Fibroblast of villous mesenchyme (primary cell): ENCODE data around the gene OAS3. TPM values are rescaled to one million over a fixed set of nuclear protein-coding genes. Genes with fewer than 3 reads are reported as not detected.

ENCODE experiments used
- DNase-seq: peaks from one replicate; pipeline ENCODE4 v3.0.0-alpha.2; 2010; ENCODE audit warnings: low read depth
- H3K4me3 ChIP-seq: 2 replicates; pipeline ENCODE4 v1.5.1; 2011; ENCODE audit warnings: low read depth, mild to moderate bottlenecking, low read length
- total RNA-seq: library from RNA; depleted of rRNA; stranded (reverse); fragments of >200 nt; gene quantifications from 2 replicates; pipeline ENCODE4 v1.2.3, GENCODE V29; 2012
- TF ChIP-seq, protein P1 (sequence below): IDR thresholded peaks from 2 replicates; pipeline ENCODE4 v1.5.1; 2012; ENCODE audit warnings: low read depth, mild to moderate bottlenecking, low read length; ENCODE audit not compliant: insufficient read depth

The OAS3 gene
- total RNA-seq, 1 donor, result 12.5 TPM

DNA sequence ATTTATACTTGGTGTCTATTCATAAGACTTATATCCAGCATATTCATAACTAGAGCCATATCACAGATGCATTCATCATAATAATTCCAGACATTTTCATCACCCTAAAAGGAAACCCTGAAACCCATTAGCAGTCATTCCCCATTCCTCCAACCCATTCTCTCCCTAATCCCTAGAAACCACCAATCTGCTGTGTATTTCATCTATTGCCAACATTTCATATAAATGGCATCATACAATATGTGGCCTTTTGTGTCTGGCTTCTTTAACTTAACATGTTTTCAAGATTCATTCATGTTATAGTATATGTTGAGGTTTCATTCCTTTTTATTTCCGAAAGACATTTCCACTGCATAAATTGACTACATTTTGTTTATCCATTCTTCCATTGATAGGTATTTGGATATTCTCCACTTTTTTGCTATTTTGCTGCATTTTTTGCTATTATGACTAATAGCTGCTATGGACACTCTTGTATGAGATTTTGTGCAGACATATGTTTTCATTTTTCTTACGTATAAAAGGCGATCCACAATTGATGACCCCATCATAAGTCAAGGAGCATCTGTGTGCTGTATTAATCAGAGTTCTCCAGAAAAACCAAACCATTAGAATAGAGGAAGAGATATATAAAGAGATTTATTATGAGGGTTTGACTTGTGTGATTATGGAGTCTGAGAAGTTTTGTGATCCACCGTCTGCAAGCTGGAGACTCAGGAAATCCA is 34.9 kb downstream of the OAS3 start:
- H3K4me3 ChIP-seq, result no peak overlapping the region
- TF ChIP-seq, protein P1, sequence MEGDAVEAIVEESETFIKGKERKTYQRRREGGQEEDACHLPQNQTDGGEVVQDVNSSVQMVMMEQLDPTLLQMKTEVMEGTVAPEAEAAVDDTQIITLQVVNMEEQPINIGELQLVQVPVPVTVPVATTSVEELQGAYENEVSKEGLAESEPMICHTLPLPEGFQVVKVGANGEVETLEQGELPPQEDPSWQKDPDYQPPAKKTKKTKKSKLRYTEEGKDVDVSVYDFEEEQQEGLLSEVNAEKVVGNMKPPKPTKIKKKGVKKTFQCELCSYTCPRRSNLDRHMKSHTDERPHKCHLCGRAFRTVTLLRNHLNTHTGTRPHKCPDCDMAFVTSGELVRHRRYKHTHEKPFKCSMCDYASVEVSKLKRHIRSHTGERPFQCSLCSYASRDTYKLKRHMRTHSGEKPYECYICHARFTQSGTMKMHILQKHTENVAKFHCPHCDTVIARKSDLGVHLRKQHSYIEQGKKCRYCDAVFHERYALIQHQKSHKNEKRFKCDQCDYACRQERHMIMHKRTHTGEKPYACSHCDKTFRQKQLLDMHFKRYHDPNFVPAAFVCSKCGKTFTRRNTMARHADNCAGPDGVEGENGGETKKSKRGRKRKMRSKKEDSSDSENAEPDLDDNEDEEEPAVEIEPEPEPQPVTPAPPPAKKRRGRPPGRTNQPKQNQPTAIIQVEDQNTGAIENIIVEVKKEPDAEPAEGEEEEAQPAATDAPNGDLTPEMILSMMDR, result no peak
- DNase-seq, result no peak

DNA sequence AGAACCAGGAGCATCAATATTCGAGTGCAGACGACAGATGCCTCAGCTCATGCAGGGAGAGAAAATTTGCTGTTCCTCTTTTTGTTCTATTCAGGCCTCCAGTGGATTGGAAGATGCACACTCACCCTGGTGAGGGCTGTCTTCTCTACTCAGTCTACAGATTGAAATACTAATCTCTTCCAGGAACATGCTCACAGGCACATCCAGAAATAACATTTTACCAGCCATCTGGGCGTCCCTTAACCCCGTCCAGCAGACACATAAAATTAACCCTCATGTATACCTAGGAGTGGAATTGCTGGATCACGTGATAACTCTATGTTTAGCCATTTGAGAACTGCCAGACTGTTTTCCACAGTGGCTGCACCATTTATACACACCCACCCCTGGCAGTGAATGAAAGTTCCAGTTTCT is 35.6 kb downstream of the OAS3 start:
- no peak for DNase-seq
- H3K4me3 ChIP-seq, result no peak overlapping the region
- TF ChIP-seq, protein P1, result no peak

DNA sequence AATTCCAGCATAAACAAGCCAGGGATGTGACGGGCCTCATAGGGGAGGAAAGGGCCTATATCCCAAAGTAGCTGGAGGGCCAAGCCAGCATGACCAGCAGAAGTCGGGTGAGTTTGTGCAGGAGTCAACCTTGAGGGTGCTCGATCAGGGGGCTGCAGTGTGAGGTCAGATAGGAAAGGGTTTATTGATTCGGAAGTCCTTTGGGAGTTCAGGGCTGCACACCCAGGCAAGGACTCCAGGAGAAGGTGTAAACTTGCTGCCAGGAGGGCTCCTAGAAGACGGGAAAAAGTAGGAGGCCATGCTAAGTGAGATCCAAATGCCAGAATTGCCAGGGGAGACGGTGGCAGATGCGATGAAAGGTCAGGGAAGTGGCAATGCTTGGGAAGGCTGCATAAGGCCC is 36.6 kb downstream of the OAS3 start:
- H3K4me3 ChIP-seq, result no peak overlapping the region
- no peak for DNase-seq
- TF ChIP-seq, protein P1, result no peak

DNA sequence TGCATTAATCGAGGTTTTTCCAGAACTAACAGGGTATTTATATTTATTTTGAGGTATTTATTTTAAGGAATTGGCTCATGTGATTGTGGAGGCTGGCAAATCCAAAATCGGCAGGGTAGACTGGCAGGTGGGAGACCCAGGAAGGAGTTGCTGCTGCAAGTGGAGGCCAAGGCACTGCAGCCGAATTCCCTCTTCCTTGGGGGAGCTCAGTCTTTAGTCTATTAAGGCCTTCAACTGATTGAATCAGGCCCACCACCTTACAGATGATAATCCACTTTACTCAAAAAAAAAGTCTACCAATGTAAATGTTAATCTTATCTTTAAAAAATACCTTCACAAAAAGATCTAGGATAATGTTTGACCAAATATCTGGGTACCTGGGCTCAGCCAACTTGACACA is 38.9 kb downstream of the OAS3 start:
- no peak for DNase-seq
- no peak overlapping the region for H3K4me3 ChIP-seq
- TF ChIP-seq, protein P1, result no peak

DNA sequence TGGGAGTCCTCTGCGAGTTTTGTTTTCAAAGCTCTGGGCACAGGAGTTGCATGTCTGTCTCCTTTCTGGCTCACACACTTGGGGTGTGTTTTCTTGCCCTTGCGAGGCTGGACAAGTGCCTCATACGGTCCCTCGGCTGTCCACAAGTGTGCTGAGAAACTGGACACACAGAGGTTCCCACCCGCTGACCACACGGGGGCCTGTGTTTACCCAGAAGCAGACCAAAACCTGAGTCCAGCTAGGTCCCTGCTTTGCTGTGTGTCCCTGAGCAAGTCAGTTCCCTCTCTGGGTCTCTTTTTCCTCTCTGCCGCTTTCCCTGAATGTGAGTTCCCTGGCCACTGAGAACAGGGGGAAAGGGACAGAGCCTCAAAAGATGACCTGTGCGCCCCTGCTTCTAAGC is 39.4 kb downstream of the OAS3 start:
- peak overlapping the region; percentile 56 for H3K4me3 ChIP-seq
- no peak for DNase-seq
- TF ChIP-seq, protein P1, result peak; percentile 7

DNA sequence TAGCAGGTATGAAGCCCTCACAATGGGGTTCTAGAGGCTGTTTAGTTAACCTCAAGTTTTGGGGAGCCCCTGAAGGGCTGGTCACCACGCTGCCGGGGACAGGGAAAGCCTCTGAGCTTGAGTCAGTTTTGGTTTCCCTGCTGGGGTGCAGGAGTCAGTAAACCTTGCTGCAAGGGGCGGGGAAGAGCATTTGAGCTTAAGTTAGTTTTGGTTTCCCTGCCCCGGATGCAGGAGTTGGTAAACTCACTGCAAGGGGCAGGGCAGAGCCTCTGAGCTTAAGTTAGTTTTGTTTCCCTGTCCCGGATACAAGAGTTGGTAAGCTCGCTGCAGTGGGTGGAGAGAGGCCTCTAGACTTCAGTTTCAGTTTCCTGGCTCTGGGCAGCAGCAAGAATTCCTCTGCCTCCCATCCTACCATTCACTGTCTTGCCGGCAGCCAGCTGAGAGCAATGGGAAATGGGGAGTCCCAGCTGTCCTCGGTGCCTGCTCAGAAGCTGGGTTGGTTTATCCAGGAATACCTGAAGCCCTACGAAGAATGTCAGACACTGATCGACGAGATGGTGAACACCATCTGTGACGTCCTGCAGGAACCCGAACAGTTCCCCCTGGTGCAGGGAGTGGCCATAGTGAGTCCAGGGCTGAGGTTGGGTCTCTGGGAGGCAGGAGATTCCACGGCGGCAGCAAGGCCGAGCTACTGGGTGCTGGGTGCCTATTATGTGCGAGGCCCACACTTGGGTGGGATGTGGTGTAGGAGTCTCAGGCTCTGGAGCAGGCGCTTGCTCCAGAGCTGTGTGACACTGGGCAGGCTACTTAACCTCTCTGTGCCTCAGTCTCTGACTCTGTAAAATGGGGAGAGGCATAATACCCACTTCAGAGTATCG is 40.1 kb downstream of the OAS3 start, which contains the start of gene OAS2:
OAS2 (plus strand) TSS at position 357 of the 878 bp plus-strand sequence; CDS start at position 447, 90 bp downstream.
- TF ChIP-seq, protein P1, result no peak
- H3K4me3 ChIP-seq, result peak within 1 kb of the TSS; percentile 56
- DNase-seq, result peak; percentile 86
